HG03521 (cell line): ENCODE data around the gene SRGAP3.

Experiments used
- ATAC-seq: cut with Tn5 transposase; IDR thresholded peaks from one replicate; pipeline ENCODE4 v1.9.1; 2021; ENCODE audit warnings: mild to moderate bottlenecking, moderate library complexity; ENCODE audit not compliant: unreplicated experiment

The SRGAP3 gene

DNA sequence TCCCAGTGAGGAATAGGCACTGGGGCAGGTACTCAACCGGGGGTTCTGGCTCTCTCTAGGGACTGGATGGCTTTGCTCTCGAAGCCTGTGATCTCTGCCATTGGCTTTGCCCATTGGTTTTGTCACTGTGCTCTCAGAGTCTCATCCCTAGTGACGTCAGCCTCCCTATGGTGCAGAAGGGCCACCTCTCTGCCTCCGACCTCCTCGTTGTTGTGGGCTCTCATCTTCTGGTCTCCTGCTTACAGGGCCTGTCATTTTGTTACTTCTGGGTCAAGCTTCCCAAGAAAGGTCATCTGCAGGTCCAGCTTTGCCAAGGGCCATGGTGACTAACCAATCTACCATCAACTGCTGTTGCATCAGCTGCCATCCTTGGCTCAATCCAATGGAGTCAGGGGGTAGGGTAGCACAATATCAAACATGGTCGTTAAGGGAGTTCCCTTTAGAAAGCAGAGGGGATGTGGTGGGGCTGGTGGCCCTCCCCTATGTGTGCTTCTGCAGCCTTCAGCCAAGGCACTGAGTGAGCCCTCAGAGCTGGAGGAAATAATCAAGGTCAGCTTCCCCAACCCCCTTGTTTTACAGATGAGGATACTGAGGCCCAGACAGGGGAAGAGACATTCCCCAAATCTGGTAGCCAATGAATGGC lies 272.8 kb downstream of the SRGAP3 start:
- no peak for ATAC-seq

DNA sequence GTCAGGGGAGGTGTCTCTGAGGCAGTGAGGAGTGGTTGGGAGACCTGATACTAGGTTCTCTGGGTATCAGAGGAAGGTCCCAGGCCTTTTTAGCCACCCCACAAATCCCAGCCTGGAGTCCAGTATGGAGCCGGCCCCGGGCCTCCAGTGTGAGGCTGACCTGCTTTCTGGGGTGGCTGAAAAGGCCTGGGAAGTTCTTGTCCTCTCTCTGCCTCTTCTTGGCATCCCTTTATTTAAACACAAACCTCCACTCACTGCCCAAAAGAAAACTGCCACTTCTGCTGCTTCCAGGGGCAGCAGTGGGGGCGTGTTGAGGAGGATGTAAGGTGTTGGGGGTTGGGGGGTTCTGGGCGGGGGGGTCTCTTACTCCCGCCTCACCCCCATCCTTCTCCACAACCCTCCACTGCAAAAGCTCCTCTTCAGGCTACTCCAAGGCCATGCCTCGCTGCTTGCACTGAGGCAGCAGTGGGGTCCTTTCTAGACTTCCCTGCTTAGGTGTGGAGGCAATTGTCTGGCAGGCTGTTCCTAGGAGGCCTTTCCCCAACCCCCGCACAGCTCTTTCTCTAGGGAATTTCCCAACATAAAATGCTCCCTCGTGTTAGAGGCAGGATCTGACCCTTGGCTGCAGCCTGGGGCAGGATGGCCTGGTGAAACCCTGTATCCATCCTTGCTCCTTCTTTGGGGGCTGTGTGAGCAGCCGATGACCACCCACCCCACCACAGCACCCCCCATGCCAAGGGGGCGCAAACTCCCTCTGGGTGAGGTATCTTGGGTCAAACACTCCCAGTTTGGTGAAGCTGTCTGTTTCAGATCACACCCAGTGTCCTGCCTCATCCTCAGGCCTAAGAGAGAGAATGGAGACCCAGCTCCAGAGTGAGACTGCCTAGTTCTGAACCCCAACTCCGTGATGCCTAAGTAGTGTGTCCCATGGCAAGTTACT lies 274.1 kb downstream of the SRGAP3 start:
- ATAC-seq, result no peak

DNA sequence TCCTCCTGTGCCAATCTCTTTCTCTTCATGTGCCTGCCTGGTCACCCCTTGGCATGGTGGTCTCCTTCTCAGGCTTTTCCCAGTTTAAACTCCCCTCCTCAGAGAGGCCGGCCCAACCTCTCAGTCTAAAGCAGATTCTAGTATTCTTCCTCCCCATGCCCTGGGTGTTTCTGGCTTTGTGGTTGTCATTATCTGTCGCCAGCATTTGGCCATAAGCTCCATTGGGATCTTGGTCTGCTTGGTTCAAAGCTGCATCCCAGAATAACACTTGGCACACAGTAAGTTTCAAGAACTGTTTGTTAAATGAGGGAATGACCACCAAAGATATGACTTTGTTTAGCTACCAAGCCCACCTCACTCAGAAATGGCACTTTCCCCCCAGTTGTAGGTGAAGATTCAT lies 275.0 kb downstream of the SRGAP3 start:
- no peak for ATAC-seq

DNA sequence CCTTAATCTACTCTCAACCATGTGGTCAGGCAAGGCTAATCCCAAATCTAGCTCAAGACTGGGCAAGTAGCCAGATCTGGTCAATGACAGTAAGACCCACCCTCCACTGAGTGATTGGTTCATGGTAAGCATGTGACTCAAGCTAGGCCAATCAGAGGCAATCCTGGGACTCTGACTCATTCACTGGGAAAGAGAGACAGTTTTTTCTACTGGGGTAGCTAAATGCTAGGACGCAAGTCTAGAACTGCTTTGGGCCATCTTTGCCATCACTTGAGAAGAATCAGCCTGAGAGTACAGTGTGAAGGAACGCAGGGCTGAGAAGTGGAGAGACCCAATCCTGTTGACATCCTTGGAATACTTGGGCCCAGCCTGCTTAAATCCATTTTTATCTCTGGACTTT lies 276.8 kb downstream of the SRGAP3 start:
- ATAC-seq, result no peak

DNA sequence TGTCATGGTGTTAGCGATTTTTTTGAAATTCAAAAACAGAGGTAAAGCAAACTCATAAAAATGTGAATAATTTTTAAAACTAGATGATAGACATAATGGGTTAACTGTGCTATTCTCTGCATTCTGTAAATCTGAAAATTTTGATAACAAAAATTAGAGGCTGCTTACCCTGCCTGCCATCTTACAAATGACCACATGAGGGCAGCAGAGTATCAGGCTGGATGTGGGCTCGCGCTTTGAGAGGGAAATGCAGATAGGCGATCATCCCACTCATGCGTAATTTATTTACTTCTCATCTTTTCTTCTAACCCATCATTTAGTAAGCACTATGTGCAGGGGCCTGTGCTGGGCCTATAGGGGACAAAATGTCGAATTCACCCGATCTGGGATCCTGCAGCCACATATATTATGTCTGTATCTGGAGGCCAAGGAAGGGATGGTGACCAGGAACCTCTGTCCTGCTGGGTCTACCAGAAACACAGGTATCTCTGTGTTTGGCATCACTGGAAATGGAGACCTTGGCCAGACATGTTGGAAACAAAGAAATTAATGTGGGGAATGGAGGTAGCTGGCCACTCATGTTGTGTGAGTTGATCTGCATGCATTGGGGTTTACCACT lies 278.4 kb downstream of the SRGAP3 start:
- ATAC-seq, result no peak

DNA sequence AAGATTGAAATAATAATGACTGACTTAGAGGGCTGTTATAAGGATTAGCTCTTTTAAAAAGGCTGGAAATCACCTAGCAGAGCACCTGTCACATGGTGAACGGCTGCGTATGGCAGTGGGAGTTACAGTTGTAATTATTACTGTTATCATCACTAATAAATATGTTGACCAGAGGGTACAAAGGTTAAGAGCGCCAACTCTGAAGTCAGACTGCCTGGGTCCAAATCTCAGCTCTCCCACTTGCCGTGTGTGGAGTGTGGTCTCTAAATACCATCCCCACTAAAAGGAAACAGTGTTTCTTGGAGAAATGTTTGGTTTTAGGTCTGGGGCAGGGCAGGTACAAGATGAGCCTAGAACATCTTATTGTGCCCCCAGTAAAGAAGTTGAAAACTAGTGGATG lies 280.2 kb downstream of the SRGAP3 start:
- ATAC-seq, result no peak

DNA sequence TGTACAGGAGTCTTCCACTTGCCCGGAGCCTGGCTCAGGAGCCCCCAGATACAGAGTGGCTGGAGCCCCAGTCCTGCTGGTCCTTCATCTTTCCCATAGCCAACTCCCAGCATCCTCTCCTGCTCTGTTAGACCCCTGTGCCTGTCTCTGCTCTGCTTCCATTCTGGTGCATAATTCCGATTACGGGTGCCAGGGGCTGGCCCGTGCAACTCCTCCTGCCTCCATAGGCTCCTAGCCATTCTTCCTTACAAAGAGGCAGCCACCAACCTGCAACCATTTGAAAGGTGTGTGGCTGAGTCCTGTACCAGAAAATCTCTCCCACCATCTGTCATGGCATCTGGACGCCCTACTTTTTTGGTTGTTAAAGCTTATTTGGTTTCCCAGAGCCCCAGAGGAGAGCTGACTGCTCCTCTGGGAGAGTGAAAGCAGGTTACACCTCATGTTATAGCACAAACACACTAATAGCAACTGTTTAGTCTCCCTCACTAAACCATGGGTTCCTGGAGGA lies 281.0 kb downstream of the SRGAP3 start:
- no peak for ATAC-seq

DNA sequence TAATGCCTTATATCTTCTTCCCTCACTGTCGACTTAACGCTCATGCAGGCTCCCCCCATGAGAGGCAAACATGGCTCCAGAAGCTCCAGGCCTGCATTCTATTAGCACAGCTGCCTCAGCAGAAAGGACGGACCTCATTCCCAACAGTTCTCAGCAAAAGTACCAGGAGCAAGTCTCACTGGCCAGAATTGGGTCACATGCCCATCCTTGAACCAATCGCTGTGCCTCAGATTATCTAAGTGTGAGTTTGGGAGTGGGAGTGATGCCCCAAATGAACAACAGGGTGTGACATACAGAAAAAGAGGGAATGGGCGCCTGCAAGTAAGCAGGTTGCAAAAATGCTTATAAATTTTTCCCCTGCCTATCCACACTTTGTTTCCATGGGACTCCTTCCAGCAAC lies 281.9 kb downstream of the SRGAP3 start:
- no peak for ATAC-seq

DNA sequence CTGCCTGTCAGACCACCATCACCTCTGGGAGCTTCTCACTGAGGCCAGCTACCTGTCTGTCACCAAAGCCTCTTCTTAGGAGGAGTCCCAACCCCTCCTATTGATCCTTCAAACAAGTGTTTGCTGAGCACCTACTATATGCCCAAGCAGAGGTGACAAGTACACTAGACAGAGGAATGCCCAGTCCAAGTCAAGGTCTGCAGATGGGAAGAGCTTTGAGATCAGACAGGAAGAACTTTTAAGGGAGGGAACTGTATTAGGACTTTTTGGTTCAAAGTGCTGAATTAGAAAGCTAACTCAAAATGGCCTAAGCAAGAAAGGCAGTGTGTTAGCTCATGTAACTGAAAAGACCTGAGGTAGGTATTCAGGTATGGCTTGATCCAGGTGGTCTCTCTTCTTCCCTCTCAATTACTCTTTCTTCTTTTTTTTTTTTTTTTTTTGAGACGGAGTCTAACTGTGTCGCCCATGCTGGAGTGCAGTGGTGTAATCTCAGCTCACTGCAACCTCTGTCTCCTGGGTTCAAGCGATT lies 282.6 kb downstream of the SRGAP3 start:
- no peak for ATAC-seq

DNA sequence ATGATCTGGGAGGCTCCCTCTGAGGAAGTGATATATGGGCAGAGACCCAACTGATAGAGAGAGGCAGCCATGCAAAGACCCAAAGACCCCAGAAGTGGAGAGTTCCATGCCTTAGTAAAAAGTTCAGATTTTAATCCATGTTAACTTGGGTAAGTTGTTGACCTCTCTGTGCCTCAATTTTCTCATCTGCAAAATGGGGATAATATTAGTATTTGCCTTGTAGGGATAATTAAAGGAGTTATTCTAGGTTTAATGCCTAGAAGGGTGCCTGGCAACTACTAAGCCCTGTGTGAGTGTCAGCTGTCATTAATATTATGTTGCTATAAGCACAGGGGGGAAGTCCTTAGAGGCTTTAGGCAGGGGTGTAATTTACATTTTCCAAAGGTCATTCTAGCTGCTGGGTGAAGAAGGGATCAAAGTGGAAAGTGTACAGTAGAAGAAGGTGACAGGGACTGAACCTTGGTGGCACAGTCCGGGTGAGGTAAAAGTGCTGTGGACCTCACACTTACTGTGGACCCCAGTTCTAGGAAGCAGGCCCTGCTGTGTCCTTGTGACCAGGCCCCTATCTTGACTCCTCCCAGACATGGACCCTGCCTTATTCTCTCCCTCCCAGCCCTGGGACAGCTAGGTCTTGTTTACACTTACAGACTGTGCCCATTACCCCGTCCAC lies 283.2 kb downstream of the SRGAP3 start:
- ATAC-seq, result no peak

DNA sequence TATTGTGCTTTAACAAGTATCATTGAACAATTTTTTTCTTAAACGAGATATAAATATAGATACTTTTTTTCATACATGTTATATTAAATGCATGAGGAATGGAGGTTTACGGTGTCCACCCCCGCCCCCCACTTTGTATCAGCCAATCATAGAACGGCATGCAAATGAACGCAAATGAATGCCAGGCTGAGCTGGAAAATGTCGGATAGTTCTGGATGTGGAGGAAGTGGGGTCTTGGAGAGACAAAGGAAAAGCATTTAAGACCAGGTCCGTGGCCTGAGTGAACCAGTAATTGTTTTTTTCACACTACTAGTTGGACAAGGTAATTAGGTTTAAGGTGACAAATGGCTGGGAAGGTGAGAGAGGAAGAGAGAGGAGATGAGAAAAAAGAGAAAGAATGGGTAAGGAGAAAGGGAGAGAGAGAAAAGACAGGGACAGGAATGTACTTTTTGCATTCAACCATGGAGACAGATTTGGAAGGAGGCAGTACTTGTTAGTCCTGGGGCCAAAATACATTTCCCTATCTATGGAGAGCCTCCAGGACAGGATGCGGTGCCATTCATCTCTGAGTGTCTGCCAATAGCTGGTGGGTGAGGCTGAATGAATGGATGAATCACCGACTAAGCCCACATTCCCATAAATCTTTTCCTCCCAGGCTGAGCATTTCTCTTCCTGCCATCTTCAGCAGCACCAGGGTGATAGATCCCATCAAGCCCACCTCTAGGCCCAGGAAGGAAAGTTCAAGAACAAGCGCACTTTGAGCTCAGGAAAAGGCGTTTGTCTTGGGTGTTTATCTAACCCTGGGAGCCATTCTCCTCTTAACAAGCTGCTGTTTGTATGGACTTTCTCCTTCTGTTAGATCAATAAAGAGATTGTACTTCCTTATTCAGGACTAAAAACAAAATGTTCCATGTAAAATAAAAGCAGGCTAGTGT lies 284.7 kb downstream of the SRGAP3 start:
- no peak for ATAC-seq

DNA sequence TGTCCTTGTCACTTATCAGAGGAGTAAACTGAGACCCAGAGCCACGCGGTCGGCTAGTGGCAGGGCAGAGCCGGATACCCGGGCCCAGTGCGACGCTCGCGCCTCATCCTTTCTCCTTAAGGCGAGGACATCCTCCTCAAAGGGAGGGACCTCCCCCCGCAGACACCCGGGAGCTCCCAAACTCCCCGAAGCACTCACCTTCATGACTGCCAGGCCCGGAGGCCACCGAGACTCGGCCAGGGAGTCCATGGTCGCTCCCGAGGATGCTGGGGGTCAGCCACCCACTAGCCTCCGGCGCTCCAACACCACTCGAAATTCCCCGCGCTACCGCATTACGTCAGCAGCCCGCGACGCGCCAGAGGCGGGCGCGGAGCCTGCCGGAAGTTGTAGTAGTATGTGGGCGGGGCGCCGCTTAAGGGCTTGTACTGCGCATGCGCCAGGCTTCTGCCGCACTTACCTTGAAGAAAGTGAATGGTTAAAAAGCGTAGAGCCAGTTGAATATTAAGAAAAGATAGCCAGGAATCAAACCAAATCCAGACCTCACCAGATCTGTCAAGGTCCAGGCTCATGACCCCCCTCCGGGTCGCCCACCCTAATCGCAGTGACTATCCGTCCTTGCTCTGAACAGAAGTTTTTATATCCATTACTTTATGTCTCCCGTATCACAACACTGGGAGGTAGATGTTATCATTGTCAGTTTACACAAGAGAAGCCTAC lies 286.2 kb downstream of the SRGAP3 start, which contains the start of gene RAD18:
TSS of gene RAD18 (minus strand) at position 336 of the 717 bp plus-strand sequence. CDS start at position 249, 87 bp downstream.
- peak; percentile 93 for ATAC-seq

DNA sequence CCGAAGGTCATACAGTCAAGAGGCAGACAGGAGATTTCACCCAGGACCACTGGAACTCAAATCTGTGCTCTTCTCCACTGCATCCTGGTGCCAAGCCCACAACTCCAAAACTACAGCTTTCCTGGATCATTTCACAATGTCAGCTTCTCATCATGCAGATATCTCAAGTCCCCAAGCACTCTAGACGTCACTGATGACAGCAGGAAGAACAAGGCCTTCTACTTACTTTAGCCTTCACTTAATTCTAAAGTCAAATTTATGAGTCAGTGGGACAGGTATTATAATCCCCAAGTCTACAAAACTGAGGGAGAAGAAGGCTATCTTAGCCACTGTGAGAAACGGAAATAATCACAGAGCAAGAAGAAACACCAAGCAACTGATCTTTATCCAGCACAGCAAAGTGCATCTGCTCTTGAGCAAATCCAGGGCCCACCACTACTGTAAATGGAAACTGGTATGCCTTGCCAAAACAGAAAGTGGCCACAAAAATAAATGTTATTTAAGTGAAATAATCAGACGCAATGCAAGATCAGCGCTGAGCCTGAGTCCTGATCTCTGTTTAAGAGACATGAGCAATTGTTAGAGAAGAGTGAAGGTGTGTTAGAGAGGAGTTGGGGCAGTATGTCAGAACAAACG lies 287.1 kb downstream of the SRGAP3 start:
- no peak for ATAC-seq

DNA sequence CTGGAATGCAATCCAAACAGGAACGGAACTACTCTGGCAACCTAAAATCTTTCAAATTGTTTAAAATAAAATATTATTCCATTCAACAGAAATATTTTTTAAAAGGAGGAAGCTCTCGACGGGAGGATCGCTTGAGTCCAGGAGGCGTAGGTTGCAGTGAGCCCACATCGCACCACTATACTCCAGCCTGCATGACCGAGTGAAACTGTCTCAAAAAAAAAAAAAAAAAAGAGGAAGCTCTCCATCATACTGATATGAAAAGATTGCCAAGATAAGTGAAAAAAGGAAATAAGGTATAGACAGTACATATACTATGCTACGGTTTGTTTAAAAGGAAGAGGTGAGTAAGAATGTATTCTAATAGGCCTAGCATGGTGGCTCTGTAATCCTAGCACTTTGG lies 289.8 kb downstream of the SRGAP3 start:
- ATAC-seq, result no peak

DNA sequence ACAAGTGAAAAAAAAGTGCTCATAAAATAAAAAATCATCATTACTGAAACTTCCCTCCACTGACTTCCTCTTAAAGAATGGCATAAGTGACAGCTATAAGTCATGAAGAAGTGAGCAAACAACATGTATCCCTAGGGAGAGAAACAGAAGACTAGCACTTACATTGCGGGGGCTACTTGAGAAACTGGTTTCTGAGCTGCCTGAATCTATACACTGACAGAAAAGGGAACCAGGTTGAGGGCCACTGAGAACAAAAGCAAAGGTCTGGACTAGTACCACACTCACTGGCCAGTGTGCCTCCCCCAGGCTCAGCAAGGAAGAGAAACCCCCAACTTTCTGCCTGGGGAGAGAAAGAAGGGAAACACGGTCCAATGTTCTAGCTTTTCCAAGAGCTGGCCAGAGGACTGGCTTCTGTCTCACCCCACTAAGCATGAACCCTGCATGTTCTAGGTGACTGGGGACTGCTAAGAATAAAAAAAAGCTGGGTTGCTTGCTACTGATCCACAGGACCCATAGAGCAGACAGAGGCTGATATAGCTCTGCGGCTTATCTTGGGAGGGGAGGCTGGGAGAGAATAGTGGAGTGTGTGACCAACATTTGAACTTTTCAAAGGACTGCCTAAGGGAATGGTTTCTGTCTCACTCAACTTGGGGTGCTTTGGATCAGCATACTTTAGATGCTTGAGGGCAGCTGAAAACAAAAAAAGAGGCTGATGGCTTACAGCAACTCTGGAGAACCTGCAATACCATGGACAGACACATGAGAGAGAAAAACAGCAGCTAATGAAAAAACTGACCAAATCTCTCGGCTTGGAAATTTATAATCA lies 294.3 kb downstream of the SRGAP3 start:
- peak; percentile 84 for ATAC-seq

DNA sequence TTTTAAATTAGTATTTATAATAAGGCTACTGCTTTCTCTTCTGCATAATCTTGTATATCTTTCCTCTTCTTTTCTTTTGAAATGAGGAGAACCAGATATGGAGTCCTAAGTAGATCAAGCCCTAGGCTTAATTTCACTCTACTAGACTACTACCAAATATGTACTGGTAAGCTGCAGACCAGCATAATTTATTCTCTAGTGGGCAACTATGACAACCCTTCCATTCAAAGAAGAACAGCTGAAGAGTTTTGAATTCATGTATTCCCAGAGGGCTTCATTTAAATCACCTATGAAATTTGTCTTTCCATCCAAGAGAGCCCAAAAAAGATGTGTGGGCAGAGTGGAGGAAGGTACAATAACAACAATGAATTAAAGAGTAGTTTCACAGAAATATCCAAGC lies 296.1 kb downstream of the SRGAP3 start:
- ATAC-seq, result no peak

DNA sequence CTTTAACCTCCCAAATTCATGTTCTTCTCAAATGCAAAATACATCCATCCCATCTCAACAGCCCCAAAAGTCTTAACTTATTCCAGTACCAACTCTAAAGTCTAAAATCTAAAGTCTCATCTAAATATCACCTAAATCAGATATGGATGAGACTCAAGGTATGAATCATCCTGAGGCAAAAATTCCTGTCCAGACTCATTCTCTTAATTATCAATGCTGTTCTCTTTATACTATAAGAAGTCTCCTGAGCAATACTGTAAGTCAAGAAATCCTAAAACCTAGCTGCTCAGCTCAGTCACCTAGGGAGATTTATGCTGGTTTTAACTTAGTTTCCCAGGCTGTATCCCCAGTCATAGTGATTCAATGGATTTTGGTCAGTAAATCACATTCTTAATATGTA lies 297.3 kb downstream of the SRGAP3 start:
- ATAC-seq, result no peak
